ENCODE measurements around the gene OR6J1. TPM values are rescaled to one million over a fixed set of nuclear protein-coding genes. Genes with fewer than 3 reads are reported as not detected.
A peak's percentile ranks its signal among the peaks of the same experiment; 100 is the strongest.
"Not testable (repeated sequence)": the region's sequence is repeated elsewhere in the genome, so short reads cannot be mapped to it uniquely, and the experiment has no call there.

The OR6J1 gene
- total RNA-seq, 1 experiment from 2014 or later, result not detected

- H2AFZ ChIP-seq (ENCODE audit: low read length); H3K9ac ChIP-seq (ENCODE audit: low read length); H3K79me2 ChIP-seq (ENCODE audit: low read length); DNase-seq; H3K9me3 ChIP-seq (ENCODE audit: low read length); H3K27ac ChIP-seq (ENCODE audit: low read length); H3K4me1 ChIP-seq (ENCODE audit: low read length); H3K4me3 ChIP-seq (ENCODE audit: low read length); H3K36me3 ChIP-seq (ENCODE audit: insufficient read depth, low read length); H3K4me2 ChIP-seq (ENCODE audit: low read depth, low read length, poor library complexity, severe bottlenecking); H4K20me1 ChIP-seq (ENCODE audit: insufficient read depth, low read depth, low read length); H3K9me2 ChIP-seq (replicated peaks; ENCODE audit: insufficient read depth, low read length); H3K27me3 ChIP-seq (ENCODE audit: low read length): not testable (repeated sequence)
Measured at GRCh38 chr14:22677551-22677950, 33.4 kb upstream of the OR6J1 start.

- Histone ChIP-seq H3K9me2 (replicated peaks; ENCODE audit: insufficient read depth, low read length) (no peaks in the 10 kb centered on the region), H3K4me1 (ENCODE audit: low read length) (no peaks in the 10 kb centered on the region), H3K27ac (ENCODE audit: low read length) (no peak overlapping the region), H3K9me3 (ENCODE audit: low read length) (no peaks in the 10 kb centered on the region), H3K4me3 (ENCODE audit: low read length) (no peak overlapping the region), H3K79me2 (ENCODE audit: low read length) (no peaks in the 10 kb centered on the region), H3K27me3 (ENCODE audit: low read length) (no peaks in the 10 kb centered on the region), H3K36me3 (ENCODE audit: insufficient read depth, low read length) (no peaks in the 10 kb centered on the region), H3K4me2 (ENCODE audit: low read depth, low read length, poor library complexity, severe bottlenecking) (no peak overlapping the region), H4K20me1 (ENCODE audit: insufficient read depth, low read depth, low read length) (no peaks in the 10 kb centered on the region), H2AFZ (ENCODE audit: low read length) (no peak overlapping the region), H3K9ac (ENCODE audit: low read length) (no peak overlapping the region)
- DNase-seq, result peak; percentile 22
Measured at GRCh38 chr14:22671622-22672021, 27.5 kb upstream of the OR6J1 start.

- no peak overlapping the region for H3K9ac ChIP-seq (ENCODE audit: low read length)
- H3K4me2 ChIP-seq (ENCODE audit: low read depth, low read length, poor library complexity, severe bottlenecking), result no peak overlapping the region
- no peaks in the 10 kb centered on the region for H3K4me1 ChIP-seq (ENCODE audit: low read length)
- H3K9me3 ChIP-seq (ENCODE audit: low read length), result no peaks in the 10 kb centered on the region
- H3K9me2 ChIP-seq (replicated peaks; ENCODE audit: insufficient read depth, low read length), result no peaks in the 10 kb centered on the region
- no peak overlapping the region for H3K4me3 ChIP-seq (ENCODE audit: low read length)
- H3K27ac ChIP-seq (ENCODE audit: low read length), result no peak overlapping the region
- no peaks in the 10 kb centered on the region for H3K36me3 ChIP-seq (ENCODE audit: insufficient read depth, low read length)
- DNase-seq, result peak; percentile 23
- no peaks in the 10 kb centered on the region for H4K20me1 ChIP-seq (ENCODE audit: insufficient read depth, low read depth, low read length)
- H3K27me3 ChIP-seq (ENCODE audit: low read length), result no peaks in the 10 kb centered on the region
- H2AFZ ChIP-seq (ENCODE audit: low read length), result no peak overlapping the region
- no peaks in the 10 kb centered on the region for H3K79me2 ChIP-seq (ENCODE audit: low read length)
Measured at GRCh38 chr14:22668863-22669262, 24.7 kb upstream of the OR6J1 start.

GRCh38 chr14:22668417-22668816 is 24.3 kb upstream of the OR6J1 start:
- Histone ChIP-seq H3K4me2 (ENCODE audit: low read depth, low read length, poor library complexity, severe bottlenecking) (no peak overlapping the region), H3K27ac (ENCODE audit: low read length) (no peak overlapping the region), H2AFZ (ENCODE audit: low read length) (no peak overlapping the region), H3K9me3 (ENCODE audit: low read length) (no peaks in the 10 kb centered on the region), H3K36me3 (ENCODE audit: insufficient read depth, low read length) (no peaks in the 10 kb centered on the region), H3K4me1 (ENCODE audit: low read length) (no peaks in the 10 kb centered on the region), H3K9me2 (replicated peaks; ENCODE audit: insufficient read depth, low read length) (no peaks in the 10 kb centered on the region), H3K27me3 (ENCODE audit: low read length) (no peaks in the 10 kb centered on the region), H4K20me1 (ENCODE audit: insufficient read depth, low read depth, low read length) (no peaks in the 10 kb centered on the region), H3K4me3 (ENCODE audit: low read length) (no peak overlapping the region), H3K9ac (ENCODE audit: low read length) (no peak overlapping the region), H3K79me2 (ENCODE audit: low read length) (no peaks in the 10 kb centered on the region)
- DNase-seq, result peak; percentile 29

GRCh38 chr14:22667881-22668280 is 23.7 kb upstream of the OR6J1 start:
- H3K4me2 ChIP-seq (ENCODE audit: low read depth, low read length, poor library complexity, severe bottlenecking), result no peak overlapping the region
- no peak overlapping the region for H3K9ac ChIP-seq (ENCODE audit: low read length)
- H2AFZ ChIP-seq (ENCODE audit: low read length), result no peak overlapping the region
- no peaks in the 10 kb centered on the region for H4K20me1 ChIP-seq (ENCODE audit: insufficient read depth, low read depth, low read length)
- no peaks in the 10 kb centered on the region for H3K79me2 ChIP-seq (ENCODE audit: low read length)
- H3K9me2 ChIP-seq (replicated peaks; ENCODE audit: insufficient read depth, low read length), result no peaks in the 10 kb centered on the region
- peak; percentile 34 for DNase-seq
- no peaks in the 10 kb centered on the region for H3K9me3 ChIP-seq (ENCODE audit: low read length)
- no peak overlapping the region for H3K27ac ChIP-seq (ENCODE audit: low read length)
- H3K36me3 ChIP-seq (ENCODE audit: insufficient read depth, low read length), result no peaks in the 10 kb centered on the region
- no peak overlapping the region for H3K4me3 ChIP-seq (ENCODE audit: low read length)
- no peaks in the 10 kb centered on the region for H3K4me1 ChIP-seq (ENCODE audit: low read length)
- H3K27me3 ChIP-seq (ENCODE audit: low read length), result no peaks in the 10 kb centered on the region

- no peaks in the 10 kb centered on the region for H4K20me1 ChIP-seq (ENCODE audit: insufficient read depth, low read depth, low read length)
- no peak overlapping the region for H2AFZ ChIP-seq (ENCODE audit: low read length)
- no peak overlapping the region for H3K9ac ChIP-seq (ENCODE audit: low read length)
- H3K79me2 ChIP-seq (ENCODE audit: low read length), result no peaks in the 10 kb centered on the region
- DNase-seq, result peak; percentile 25
- no peaks in the 10 kb centered on the region for H3K27me3 ChIP-seq (ENCODE audit: low read length)
- no peaks in the 10 kb centered on the region for H3K36me3 ChIP-seq (ENCODE audit: insufficient read depth, low read length)
- H3K9me3 ChIP-seq (ENCODE audit: low read length), result no peaks in the 10 kb centered on the region
- no peak overlapping the region for H3K4me3 ChIP-seq (ENCODE audit: low read length)
- H3K4me2 ChIP-seq (ENCODE audit: low read depth, low read length, poor library complexity, severe bottlenecking), result no peak overlapping the region
- H3K27ac ChIP-seq (ENCODE audit: low read length), result no peak overlapping the region
- no peaks in the 10 kb centered on the region for H3K4me1 ChIP-seq (ENCODE audit: low read length)
- no peaks in the 10 kb centered on the region for H3K9me2 ChIP-seq (replicated peaks; ENCODE audit: insufficient read depth, low read length)
Measured at GRCh38 chr14:22666203-22666893, 22.2 kb upstream of the OR6J1 start.

GRCh38 chr14:22664261-22664660 is 20.1 kb upstream of the OR6J1 start:
- H3K36me3 ChIP-seq (ENCODE audit: insufficient read depth, low read length), result no peaks in the 10 kb centered on the region
- no peaks in the 10 kb centered on the region for H3K4me1 ChIP-seq (ENCODE audit: low read length)
- no peak overlapping the region for H3K9ac ChIP-seq (ENCODE audit: low read length)
- peak; percentile 21 for DNase-seq
- H3K4me2 ChIP-seq (ENCODE audit: low read depth, low read length, poor library complexity, severe bottlenecking), result no peak overlapping the region
- H3K27ac ChIP-seq (ENCODE audit: low read length), result no peak overlapping the region
- no peaks in the 10 kb centered on the region for H3K27me3 ChIP-seq (ENCODE audit: low read length)
- H3K9me2 ChIP-seq (replicated peaks; ENCODE audit: insufficient read depth, low read length), result no peaks in the 10 kb centered on the region
- no peaks in the 10 kb centered on the region for H3K79me2 ChIP-seq (ENCODE audit: low read length)
- no peaks in the 10 kb centered on the region for H3K9me3 ChIP-seq (ENCODE audit: low read length)
- no peaks in the 10 kb centered on the region for H4K20me1 ChIP-seq (ENCODE audit: insufficient read depth, low read depth, low read length)
- H3K4me3 ChIP-seq (ENCODE audit: low read length), result no peak overlapping the region
- H2AFZ ChIP-seq (ENCODE audit: low read length), result no peak overlapping the region

- Histone ChIP-seq H3K9ac (ENCODE audit: low read length) (no peak overlapping the region), H3K4me3 (ENCODE audit: low read length) (no peak overlapping the region), H4K20me1 (ENCODE audit: insufficient read depth, low read depth, low read length) (no peaks in the 10 kb centered on the region), H3K9me2 (replicated peaks; ENCODE audit: insufficient read depth, low read length) (no peaks in the 10 kb centered on the region), H3K27ac (ENCODE audit: low read length) (no peak overlapping the region), H3K79me2 (ENCODE audit: low read length) (no peaks in the 10 kb centered on the region), H3K36me3 (ENCODE audit: insufficient read depth, low read length) (no peaks in the 10 kb centered on the region), H3K4me1 (ENCODE audit: low read length) (no peaks in the 10 kb centered on the region), H2AFZ (ENCODE audit: low read length) (no peak overlapping the region), H3K4me2 (ENCODE audit: low read depth, low read length, poor library complexity, severe bottlenecking) (no peak overlapping the region), H3K27me3 (ENCODE audit: low read length) (no peaks in the 10 kb centered on the region), H3K9me3 (ENCODE audit: low read length) (no peaks in the 10 kb centered on the region)
- DNase-seq, result no peak
Measured at GRCh38 chr14:22660654-22661053, 16.5 kb upstream of the OR6J1 start.

Data from Karpas-422 (cell line).